ENCODE results near the gene ARHGEF37. TPM values are rescaled to one million over a fixed set of nuclear protein-coding genes. Genes with fewer than 3 reads are reported as not detected.

The ARHGEF37 gene
- total and polyA plus RNA-seq, 3 experiments from 2014 or later = 0.13 to 0.53 TPM; not detected in 1

GRCh38 chr5:149544028-149544420 lies 37.3 kb upstream of the ARHGEF37 start:
- Mint-ChIP-seq H3K9me3 (no peaks in the 10 kb centered on the region), H3K36me3 (peaks cover under 1 to 69% (median 10%) of the 10 kb centered on the region in 3 donors), H3K27me3 (no peaks in the 10 kb centered on the region), H3K27ac (peak overlapping the region in 3 of 8 donors; percentile 19 to 68 (median 32)), H3K4me3 (peak overlapping the region in 2 of 7 donors; percentile 39 to 40), H3K4me1 (peaks cover 61 to 89% (median 82%) of the 10 kb centered on the region in 3 donors)
- H3K27ac ChIP-seq (ENCODE audit: low read depth, low read length) = no peak overlapping the region
- peaks cover 16% of the 10 kb centered on the region for H3K36me3 ChIP-seq (ENCODE audit: insufficient read depth, low read length)
- POLR2A ChIA-PET = no interaction called here
- peaks cover 66% of the 10 kb centered on the region for H3K4me1 ChIP-seq (ENCODE audit: insufficient read depth, low read length)
- no peak overlapping the region for H3K4me3 ChIP-seq (ENCODE audit: low read length)
- H3K27me3 ChIP-seq (ENCODE audit: insufficient read depth, low read length, poor library complexity, severe bottlenecking) = no peaks in the 10 kb centered on the region
- no peaks in the 10 kb centered on the region for H3K9me3 ChIP-seq (ENCODE audit: low read length)
- CTCF ChIA-PET = interaction anchor here (0.6 to 1.4 kb wide), 3 partner anchors 17 to 159 kb away, joined by 3 to 4 read pairs (median 3); no protein-coding TSS in a partner anchor
- no peak for DNase-seq

- H3K27me3 Mint-ChIP-seq = no peaks in the 10 kb centered on the region
- DNase-seq = no peak
- Histone ChIP-seq H3K4me1 (ENCODE audit: insufficient read depth, low read length) (peaks cover 58% of the 10 kb centered on the region), H3K9me3 (ENCODE audit: low read length) (no peaks in the 10 kb centered on the region), H3K4me3 (ENCODE audit: low read length) (no peak overlapping the region), H3K27me3 (ENCODE audit: insufficient read depth, low read length, poor library complexity, severe bottlenecking) (no peaks in the 10 kb centered on the region), H3K27ac (ENCODE audit: low read depth, low read length) (no peak overlapping the region), H3K36me3 (ENCODE audit: insufficient read depth, low read length) (peaks cover 16% of the 10 kb centered on the region)
- peak overlapping the region in 4 of 7 donors; percentile 5 to 20 (median 12) for H3K4me3 Mint-ChIP-seq
- H3K9me3 Mint-ChIP-seq = no peaks in the 10 kb centered on the region
- H3K36me3 Mint-ChIP-seq = peaks cover 4 to 75% (median 11%) of the 10 kb centered on the region in 3 donors
- POLR2A ChIA-PET = interaction anchor here (0.7 kb wide), 1 partner anchor 1707 kb away, joined by 3 read pairs; no protein-coding TSS in a partner anchor
- peak overlapping the region in 4 of 8 donors; percentile 11 to 78 (median 36) for H3K27ac Mint-ChIP-seq
- CTCF ChIA-PET = interaction anchor here (0.8 to 1.2 kb wide), 2 partner anchors 17 to 164 kb away, joined by 3 to 4 read pairs; no protein-coding TSS in a partner anchor
- H3K4me1 Mint-ChIP-seq = peaks cover 59 to 87% (median 81%) of the 10 kb centered on the region in 3 donors
Observed at GRCh38 chr5:149545327-149545726, 36.0 kb upstream of the ARHGEF37 start.

GRCh38 chr5:149546974-149547373 lies 34.3 kb upstream of the ARHGEF37 start:
- POLR2A ChIA-PET = interaction anchor here (0.7 kb wide), 1 partner anchor 826 kb away, joined by 3 read pairs; no protein-coding TSS in a partner anchor
- no peak overlapping the region for H3K4me3 ChIP-seq (ENCODE audit: low read length)

GRCh38 chr5:149549461-149550267 lies 31.6 kb upstream of the ARHGEF37 start:
- Histone ChIP-seq H3K27ac (ENCODE audit: low read depth, low read length) (peak overlapping the region; percentile 93), H3K27me3 (ENCODE audit: insufficient read depth, low read length, poor library complexity, severe bottlenecking) (no peaks in the 10 kb centered on the region), H3K4me1 (ENCODE audit: insufficient read depth, low read length) (peaks cover 39% of the 10 kb centered on the region), H3K36me3 (ENCODE audit: insufficient read depth, low read length) (peaks cover 5% of the 10 kb centered on the region), H3K4me3 (ENCODE audit: low read length) (peak overlapping the region; percentile 95), H3K9me3 (ENCODE audit: low read length) (no peaks in the 10 kb centered on the region)
- H3K4me3 Mint-ChIP-seq = peak overlapping the region; percentile 95 to 99 (median 99)
- ChIA-PET POLR2A (interaction anchor here (0.5 to 2.6 kb wide), 2 partner anchors 31 to 192 kb away, joined by 3 to 10 read pairs; partner anchors contain the start of gene PCYOX1L), CTCF (interaction anchor here (0.8 to 3.0 kb wide), 6 partner anchors 9 to 205 kb away, joined by 3 to 13 read pairs (median 4); no protein-coding TSS in a partner anchor)
- peak overlapping the region; percentile 95 to 100 (median 99) for H3K27ac Mint-ChIP-seq
- H3K4me1 Mint-ChIP-seq = peaks cover 36 to 60% (median 54%) of the 10 kb centered on the region in 3 donors
- peak; percentile 10 to 57 (median 34) for DNase-seq
- H3K36me3 Mint-ChIP-seq = peaks cover 7 to 64% (median 8%) of the 10 kb centered on the region in 3 donors
- peaks cover 0 to 2% of the 10 kb centered on the region in 2 donors for H3K27me3 Mint-ChIP-seq
- no peaks in the 10 kb centered on the region for H3K9me3 Mint-ChIP-seq

More at GRCh38 chr5:149546974-149547373, 34.3 kb upstream of the ARHGEF37 start:
- CTCF ChIA-PET = no interaction called here
- Histone ChIP-seq H3K27me3 (ENCODE audit: insufficient read depth, low read length, poor library complexity, severe bottlenecking) (no peaks in the 10 kb centered on the region), H3K27ac (ENCODE audit: low read depth, low read length) (no peak overlapping the region), H3K9me3 (ENCODE audit: low read length) (no peaks in the 10 kb centered on the region), H3K4me1 (ENCODE audit: insufficient read depth, low read length) (peaks cover 54% of the 10 kb centered on the region), H3K36me3 (ENCODE audit: insufficient read depth, low read length) (peaks cover 16% of the 10 kb centered on the region)
- Mint-ChIP-seq H3K4me1 (peaks cover 54 to 81% (median 74%) of the 10 kb centered on the region in 3 donors), H3K9me3 (no peaks in the 10 kb centered on the region), H3K27me3 (peaks cover 0 to 2% of the 10 kb centered on the region in 2 donors), H3K27ac (peak overlapping the region; percentile 19 to 86 (median 60)), H3K36me3 (peaks cover 7 to 81% (median 8%) of the 10 kb centered on the region in 3 donors), H3K4me3 (peak overlapping the region in 6 of 7 donors; percentile 16 to 68 (median 51))
- no peak for DNase-seq

GRCh38 chr5:149550268-149550583 lies 31.1 kb upstream of the ARHGEF37 start:
- peak in 1 of 5 donors; percentile 10 for DNase-seq
- ChIA-PET POLR2A (interaction anchor here (0.5 to 2.6 kb wide), 4 partner anchors 32 to 192 kb away, joined by 3 to 10 read pairs (median 6); partner anchors contain the start of gene PCYOX1L), CTCF (interaction anchor here (0.8 to 3.0 kb wide), 7 partner anchors 9 to 192 kb away, joined by 3 to 13 read pairs (median 5); partner anchors contain the start of gene PCYOX1L)
- Mint-ChIP-seq H3K27ac (peak overlapping the region; percentile 95 to 100 (median 99)), H3K4me1 (peaks cover 34 to 54% (median 50%) of the 10 kb centered on the region in 3 donors), H3K36me3 (peaks cover 7 to 59% (median 8%) of the 10 kb centered on the region in 3 donors), H3K4me3 (peak overlapping the region; percentile 95 to 99 (median 99)), H3K9me3 (no peaks in the 10 kb centered on the region), H3K27me3 (peaks cover 0 to 2% of the 10 kb centered on the region in 2 donors)
- no peaks in the 10 kb centered on the region for H3K9me3 ChIP-seq (ENCODE audit: low read length)
- H3K4me3 ChIP-seq (ENCODE audit: low read length) = peak overlapping the region; percentile 95
- peaks cover 4% of the 10 kb centered on the region for H3K36me3 ChIP-seq (ENCODE audit: insufficient read depth, low read length)
- H3K27ac ChIP-seq (ENCODE audit: low read depth, low read length) = peak overlapping the region; percentile 93
- H3K4me1 ChIP-seq (ENCODE audit: insufficient read depth, low read length) = peaks cover 33% of the 10 kb centered on the region
- no peaks in the 10 kb centered on the region for H3K27me3 ChIP-seq (ENCODE audit: insufficient read depth, low read length, poor library complexity, severe bottlenecking)

GRCh38 chr5:149550594-149551226 lies 30.6 kb upstream of the ARHGEF37 start:
- H3K27me3 Mint-ChIP-seq = peaks cover 0 to 2% of the 10 kb centered on the region in 2 donors
- Histone ChIP-seq H3K36me3 (ENCODE audit: insufficient read depth, low read length) (no peaks in the 10 kb centered on the region), H3K27me3 (ENCODE audit: insufficient read depth, low read length, poor library complexity, severe bottlenecking) (no peaks in the 10 kb centered on the region), H3K4me1 (ENCODE audit: insufficient read depth, low read length) (peaks cover 29% of the 10 kb centered on the region), H3K4me3 (ENCODE audit: low read length) (peak overlapping the region; percentile 95), H3K9me3 (ENCODE audit: low read length) (no peaks in the 10 kb centered on the region), H3K27ac (ENCODE audit: low read depth, low read length) (peak overlapping the region; percentile 93)
- ChIA-PET CTCF (interaction anchor here (0.9 to 3.0 kb wide), 15 partner anchors 8 to 206 kb away, joined by 3 to 13 read pairs (median 5); partner anchors contain the start of genes GRPEL2 and PCYOX1L), POLR2A (interaction anchor here (0.5 to 2.6 kb wide), 5 partner anchors 32 to 206 kb away, joined by 3 to 10 read pairs (median 5); partner anchors contain the start of genes GRPEL2 and PCYOX1L)
- DNase-seq = peak in 1 of 5 donors; percentile 48
- H3K27ac Mint-ChIP-seq = peak overlapping the region; percentile 95 to 100 (median 99)
- peaks cover 31 to 49% (median 45%) of the 10 kb centered on the region in 3 donors for H3K4me1 Mint-ChIP-seq
- peak overlapping the region; percentile 95 to 99 (median 99) for H3K4me3 Mint-ChIP-seq
- peaks cover 7 to 54% (median 8%) of the 10 kb centered on the region in 3 donors for H3K36me3 Mint-ChIP-seq
- no peaks in the 10 kb centered on the region for H3K9me3 Mint-ChIP-seq
